Mammary epithelial cell (primary cell): ENCODE results near the gene FOXP3.

ENCODE experiments used
- CTCF ChIP-seq, 2 donors: IDR thresholded peaks in 1 of 2; conservative IDR thresholded peaks in 1 of 2; 2 replicates each; pipeline ENCODE4 v1.5.1; 2011 to 2012; ENCODE audit warnings: inconsistent platforms in 2 of 2, low read length in 2 of 2, mild to moderate bottlenecking in 2 of 2, control low read depth in 1 of 2, low read depth in 1 of 2; ENCODE audit not compliant: insufficient read depth in 1 of 2; ENCODE audit errors: extremely low read depth in 1 of 2
- EZH2 ChIP-seq: IDR thresholded peaks from 2 replicates; pipeline ENCODE4 v1.6.1; 2012; ENCODE audit warnings: low read length, inconsistent platforms, borderline replicate concordance

DNA sequence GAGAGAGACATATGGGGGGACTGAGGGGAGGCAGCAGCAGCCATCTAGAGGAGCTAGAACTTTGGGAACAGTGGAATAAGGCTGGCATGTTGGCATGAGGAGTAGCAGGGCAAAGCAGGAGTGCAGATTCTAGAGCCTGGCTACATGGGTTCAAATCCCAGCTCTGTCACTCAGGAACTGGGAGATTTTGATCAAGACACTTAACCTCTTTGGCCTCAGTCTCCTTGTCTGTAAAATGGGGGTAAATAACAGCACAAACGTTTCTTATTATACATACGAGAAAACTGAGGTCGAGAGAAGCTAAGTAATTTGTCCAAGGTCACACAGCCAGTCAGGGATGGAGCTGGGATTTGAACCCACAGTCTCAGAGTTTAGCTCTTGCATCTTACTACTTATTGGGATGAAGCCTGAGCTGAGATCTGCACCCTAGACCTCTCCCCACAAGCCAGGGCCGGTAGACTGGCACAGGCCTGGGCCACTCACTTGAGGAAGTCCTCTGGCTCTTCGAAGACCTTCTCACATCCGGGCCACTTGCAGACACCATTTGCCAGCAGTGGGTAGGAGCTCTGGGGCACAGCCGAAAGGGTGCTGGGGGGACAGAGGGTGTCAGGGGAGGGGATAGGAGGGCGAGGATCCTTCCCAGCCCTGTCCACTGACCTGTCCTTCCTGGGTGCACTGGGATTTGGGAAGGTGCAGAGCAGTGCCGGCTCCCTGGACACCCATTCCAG, 8.1 kb downstream of the FOXP3 start:
- TF ChIP-seq CTCF (conservative IDR thresholded peaks at IDR 0.05 in 1 of 2, IDR thresholded peaks at IDR 0.05 in 1 of 2; ENCODE audit: extremely low read depth in 1 of 2, insufficient read depth in 1 of 2, low read depth in 1 of 2, low read length in 2 of 2) (no peak), EZH2 (no peak)
